Thyroid gland (tissue), 4 donors: Measurements from ENCODE around the gene DHX16. TPM values are rescaled to one million over a fixed set of nuclear protein-coding genes. Genes with fewer than 3 reads are reported as not detected.

Source experiments
- DNase-seq, 2 donors: peaks; one replicate each; pipeline ENCODE4 v3.0.0-alpha.2; 2019
- H3K27ac ChIP-seq, 3 donors: fragments of 200-600 bp; sonication (generic); 1 replicate in 2 of 3; 2 replicates in 1 of 3; pipeline ENCODE4 v1.5.1; 2016 to 2019; ENCODE audit warnings: mild to moderate bottlenecking in 1 of 3, moderate library complexity in 1 of 3
- H3K27me3 ChIP-seq: fragments of 200-600 bp; sonication (generic); one replicate; pipeline ENCODE4 v1.5.1; 2019
- H3K36me3 ChIP-seq, 2 donors: fragments of 200-600 bp; sonication (generic); one replicate each; pipeline ENCODE4 v1.5.1; 2016 to 2019
- H3K4me1 ChIP-seq, 2 donors: fragments of 200-600 bp; sonication (generic); one replicate each; pipeline ENCODE4 v1.5.1; 2017 to 2019
- H3K4me3 ChIP-seq, 3 donors: fragments of 200-600 bp; sonication (generic); replicated peaks in 1 of 3; 1 replicate in 2 of 3; 2 replicates in 1 of 3; pipeline ENCODE4 v1.5.1; 2016; ENCODE audit warnings: mild to moderate bottlenecking in 1 of 3
- H3K9me3 ChIP-seq: fragments of 200-600 bp; sonication (generic); one replicate; pipeline ENCODE4 v1.5.1; 2017
- CTCF ChIP-seq, 6 experiments: fragments of 200-600 bp in 3 of 6; fragments of 450-650 bp in 3 of 6; sonication (generic) in 3 of 6; IDR thresholded peaks; one replicate each; pipeline ENCODE4 v1.5.1; 2016 to 2019; ENCODE audit warnings: antibody characterized with exemption in 6 of 6, mild to moderate bottlenecking in 2 of 6, inconsistent platforms in 1 of 6, moderate library complexity in 1 of 6
- POLR2A ChIP-seq, 2 donors: fragments of 450-650 bp; IDR thresholded peaks; one replicate each; pipeline ENCODE4 v1.6.1; 2017; ENCODE audit warnings: antibody characterized with exemption in 2 of 2, mild to moderate bottlenecking in 2 of 2, moderate library complexity in 1 of 2
- WGBS, 2 donors: methylation state at CpG; one replicate each; pipeline ENCODE4 v1.1.5; 2017; 5-methylcytosine and 5-hydroxymethylcytosine counted together
- intact Hi-C: fragments of 100-400 bp; cut with DNase I; formaldehyde crosslinking; loops from one replicate; pipeline ENCODE4 v1.15.1; 2023
- total RNA-seq, 4 donors: library from RNA; depleted of rRNA; stranded (reverse); fragments of >200 nt; gene quantifications; one replicate each; pipeline ENCODE4 v1.2.3, GENCODE V29; 2016

Gene DHX16
- total RNA-seq, 4 donors from 2014 or later, result 25.6 to 38.8 (median 28.2) TPM

GRCh38 chr6:30643656-30644055, 29.1 kb downstream of the DHX16 start:
- Histone ChIP-seq H3K36me3 (no peaks in the 10 kb centered on the region), H3K4me1 (peaks cover 6 to 11% of the 10 kb centered on the region in 2 donors), H3K27ac (no peak overlapping the region), H3K27me3 (no peaks in the 10 kb centered on the region), H3K9me3 (no peaks in the 10 kb centered on the region), H3K4me3 (no peak overlapping the region)
- DNase-seq, result no peak
- WGBS, 2 donors, result 94 to 98% methylated on average over 2 of the region's 2 CpGs
- intact Hi-C loops, result no loop called here
- TF ChIP-seq POLR2A (IDR thresholded peaks at IDR 0.05), result no peak

DNA sequence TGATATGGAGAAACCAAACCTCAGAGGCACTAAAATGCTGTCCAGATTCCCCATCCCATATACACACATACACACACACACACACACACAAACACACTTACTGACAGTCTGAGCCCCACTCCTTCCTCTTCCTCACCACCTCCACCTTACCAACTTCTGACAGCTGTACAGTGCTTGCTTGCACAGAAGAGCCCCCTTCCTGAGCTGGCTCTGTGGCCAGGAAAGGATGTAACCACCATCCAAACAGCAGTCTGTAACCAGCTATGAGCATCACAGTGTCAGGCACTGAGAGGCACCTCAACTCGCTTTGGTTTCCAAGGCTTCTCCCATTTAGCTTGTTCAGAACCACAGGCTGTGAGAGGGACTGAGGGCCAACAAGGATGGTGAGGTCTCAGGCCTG, 31.8 kb downstream of the DHX16 start:
- Histone ChIP-seq H3K4me3 (no peak overlapping the region), H3K9me3 (no peaks in the 10 kb centered on the region), H3K4me1 (peaks cover 0 to 3% of the 10 kb centered on the region in 2 donors), H3K27ac (no peak overlapping the region), H3K27me3 (no peaks in the 10 kb centered on the region), H3K36me3 (no peaks in the 10 kb centered on the region)
- WGBS, 2 donors, result 88 to 100% methylated on average over 1 of the region's 1 CpG
- intact Hi-C loops, result no loop called here
- TF ChIP-seq POLR2A (IDR thresholded peaks at IDR 0.05), result no peak
- no peak for TF ChIP-seq CTCF (IDR thresholded peaks at IDR 0.05)
- DNase-seq, result no peak

- 83 to 92% methylated on average over 10 of the region's 10 CpGs for WGBS, 2 donors
- intact Hi-C loops, result no loop called here
- Histone ChIP-seq H3K27ac (no peak overlapping the region), H3K4me1 (no peaks in the 10 kb centered on the region), H3K27me3 (no peaks in the 10 kb centered on the region), H3K9me3 (no peaks in the 10 kb centered on the region), H3K4me3 (no peak overlapping the region), H3K36me3 (no peaks in the 10 kb centered on the region)
- DNase-seq, result no peak
- TF ChIP-seq CTCF (IDR thresholded peaks at IDR 0.05) (no peak), POLR2A (IDR thresholded peaks at IDR 0.05) (no peak)
Observed at GRCh38 chr6:30640481-30640880, 32.3 kb downstream of the DHX16 start.

- no peak overlapping the region for H3K27ac ChIP-seq
- peaks cover 5 to 6% of the 10 kb centered on the region in 2 donors for H3K36me3 ChIP-seq
- no peaks in the 10 kb centered on the region for H3K27me3 ChIP-seq
- no peak overlapping the region for H3K4me3 ChIP-seq
- TF ChIP-seq POLR2A (IDR thresholded peaks at IDR 0.05), result no peak
- no peak for TF ChIP-seq CTCF (IDR thresholded peaks at IDR 0.05)
- H3K9me3 ChIP-seq, result no peaks in the 10 kb centered on the region
- intact Hi-C loops, result no loop called here
- H3K4me1 ChIP-seq, result no peaks in the 10 kb centered on the region
- 97 to 98% methylated on average over 3 of the region's 3 CpGs for WGBS, 2 donors
- DNase-seq, result no peak
Observed at GRCh38 chr6:30635834-30636233, 37.0 kb downstream of the DHX16 start.

GRCh38 chr6:30626484-30627366, 46.1 kb downstream of the DHX16 start, which contains the start of gene ATAT1:
TSS of gene ATAT1 (plus strand) at chr6:30626874.
- Histone ChIP-seq H3K36me3 (peaks cover 30 to 36% of the 10 kb centered on the region in 2 donors), H3K27me3 (no peaks in the 10 kb centered on the region), H3K27ac (peak within 1 kb of the TSS; percentile 51 to 77 (median 74)), H3K4me3 (peak within 1 kb of the TSS in 2 of 3 donors; percentile 13 to 32), H3K4me1 (peaks cover 5 to 9% of the 10 kb centered on the region in 2 donors), H3K9me3 (no peaks in the 10 kb centered on the region)
- peak; percentile 86 to 89 for DNase-seq
- TF ChIP-seq CTCF (IDR thresholded peaks at IDR 0.05) (peak in 4 of 6 experiments; percentile 29 to 54 (median 36)), POLR2A (IDR thresholded peaks at IDR 0.05) (peak in 1 of 2 donors; percentile 55)
- intact Hi-C loops, result no loop called here
- 3% methylated on average over 27 to 34 of the region's 36 CpGs for WGBS, 2 donors
